ENCODE data around the gene ARHGEF6.
"Not testable (repeated sequence)": the region's sequence is repeated elsewhere in the genome, so short reads cannot be mapped to it uniquely, and the experiment has no call there.

ARHGEF6 gene

DNA sequence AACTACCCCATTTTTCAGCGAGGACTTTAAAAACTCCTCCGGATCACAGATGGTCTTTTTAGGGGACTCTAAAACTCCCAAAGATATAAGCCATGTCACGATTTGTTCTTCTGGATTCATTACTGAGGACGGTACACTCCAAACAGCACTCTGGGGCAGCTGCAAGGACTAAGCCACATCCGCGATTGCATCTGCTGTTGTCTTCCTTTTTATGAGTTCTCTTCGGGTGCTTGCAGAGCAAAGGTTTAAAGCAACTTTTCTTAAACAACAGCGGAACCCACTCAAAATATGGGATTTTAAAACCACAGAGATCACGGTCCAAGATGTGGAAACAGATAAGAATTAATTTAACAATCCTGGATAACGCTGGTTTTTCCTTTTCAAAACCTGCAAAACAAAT, at the start of gene ARHGEF6:
Gene ARHGEF6, minus strand, starts transcription at position 170 of the 400 bp plus-strand sequence. Its CDS starts 50 bp downstream, at position 120.
- DNase-seq: peak; percentile 62

GRCh38 chrX:136829413-136829812, 48.7 kb upstream of the ARHGEF6 start:
- no peak for DNase-seq

- peak; percentile 42 for DNase-seq
These were observed 48.1 kb upstream of the ARHGEF6 start for GRCh38 chrX:136828830-136829229.

- no peak for DNase-seq
These were observed 46.3 kb upstream of the ARHGEF6 start for GRCh38 chrX:136827026-136827425.

- no peak for DNase-seq
These were observed 45.0 kb upstream of the ARHGEF6 start for GRCh38 chrX:136825771-136826170.

- DNase-seq: no peak
These were observed 42.4 kb upstream of the ARHGEF6 start for GRCh38 chrX:136823175-136823574.

DNA sequence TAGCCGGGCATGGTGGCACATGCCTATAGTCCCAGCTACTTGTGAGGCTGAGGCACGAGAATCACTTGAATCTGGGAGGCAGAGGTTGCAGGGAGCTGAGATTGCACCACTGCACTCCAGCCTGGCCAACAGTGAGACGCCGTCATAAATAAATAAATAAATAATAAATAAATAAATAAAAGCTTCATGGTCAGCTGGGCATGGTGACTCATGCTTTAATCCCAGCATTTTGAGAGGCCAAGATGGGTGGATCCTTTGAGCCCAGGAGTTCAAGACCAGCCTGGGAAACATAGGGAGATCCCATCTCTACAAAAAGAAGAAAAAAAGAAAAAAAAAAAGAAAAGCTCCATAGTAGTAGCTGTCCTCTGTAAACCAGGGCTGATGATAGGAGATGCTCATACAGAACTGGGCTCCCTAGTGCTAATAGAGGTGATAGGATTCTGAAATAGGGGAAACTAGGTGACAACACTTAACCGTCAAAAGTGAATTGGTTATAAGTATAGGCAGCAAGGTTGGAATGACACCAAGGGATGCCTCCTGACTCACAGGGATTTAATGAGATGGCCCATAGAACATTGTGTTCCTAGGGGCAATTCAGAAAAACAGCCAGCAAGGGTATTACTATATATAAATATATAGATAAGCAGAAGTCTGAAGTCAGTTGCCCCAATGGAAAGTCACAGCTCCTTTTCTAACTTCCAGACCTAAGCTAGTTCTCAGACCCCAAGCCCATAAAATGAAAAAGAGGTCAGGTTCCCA, 41.8 kb upstream of the ARHGEF6 start:
- no peak for DNase-seq

- DNase-seq: not testable (repeated sequence)
These were observed 39.0 kb upstream of the ARHGEF6 start for GRCh38 chrX:136819756-136820155.

GRCh38 chrX:136819031-136819703, 38.4 kb upstream of the ARHGEF6 start:
- no peak for DNase-seq

DNA sequence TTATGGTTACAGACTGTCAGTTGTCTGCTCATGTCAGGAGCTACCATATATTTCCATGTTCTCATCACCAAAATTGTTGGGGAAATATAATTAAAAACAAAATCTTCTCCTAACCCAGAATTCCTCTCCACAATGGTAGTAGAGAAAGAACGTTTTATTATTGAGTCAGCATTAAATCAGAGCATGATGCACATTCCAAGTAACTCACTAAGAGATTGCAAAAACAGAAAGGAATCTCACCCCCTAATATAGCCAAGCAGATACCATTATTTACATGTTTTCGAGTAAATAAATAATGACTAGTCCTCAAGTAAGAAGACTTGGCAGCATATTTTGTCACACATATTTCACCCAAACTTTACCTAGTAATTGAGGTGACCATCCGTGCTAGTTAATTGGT, 36.2 kb upstream of the ARHGEF6 start:
- DNase-seq: no peak

GRCh38 chrX:136814847-136815750, 34.4 kb upstream of the ARHGEF6 start:
- DNase-seq: no peak

- no peak for DNase-seq
These were observed 31.6 kb upstream of the ARHGEF6 start for GRCh38 chrX:136812286-136812685.

- DNase-seq: no peak
These were observed 29.8 kb upstream of the ARHGEF6 start for GRCh38 chrX:136810493-136810892.

GRCh38 chrX:136806891-136807410, 26.2 kb upstream of the ARHGEF6 start:
- DNase-seq: no peak

GRCh38 chrX:136802515-136802914, 21.8 kb upstream of the ARHGEF6 start:
- DNase-seq: no peak

- DNase-seq: peak; percentile 40
These were observed 17.1 kb upstream of the ARHGEF6 start for GRCh38 chrX:136797787-136798186.

DNA sequence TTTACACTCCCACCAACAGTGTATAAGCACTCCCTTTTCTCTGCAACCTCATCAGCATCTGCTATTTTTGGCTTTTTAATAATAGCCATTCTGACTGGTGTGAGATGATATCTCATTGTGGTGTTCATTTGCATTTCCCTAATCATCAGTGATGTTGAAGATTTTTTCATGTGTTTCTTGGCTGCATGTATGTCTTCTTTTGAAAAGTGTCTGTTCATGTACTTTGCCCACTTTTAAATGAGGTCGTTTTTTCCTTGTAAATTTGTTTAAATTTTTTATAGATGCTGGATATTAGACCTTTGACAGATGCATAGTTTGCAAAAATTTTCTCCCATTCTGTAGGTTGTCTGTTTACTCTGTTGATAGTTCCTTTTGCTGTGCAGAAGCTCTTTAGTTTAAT, 14.4 kb upstream of the ARHGEF6 start:
- not testable (repeated sequence) for DNase-seq

- not testable (repeated sequence) for DNase-seq
These were observed 13.9 kb upstream of the ARHGEF6 start for GRCh38 chrX:136794660-136795059.

DNA sequence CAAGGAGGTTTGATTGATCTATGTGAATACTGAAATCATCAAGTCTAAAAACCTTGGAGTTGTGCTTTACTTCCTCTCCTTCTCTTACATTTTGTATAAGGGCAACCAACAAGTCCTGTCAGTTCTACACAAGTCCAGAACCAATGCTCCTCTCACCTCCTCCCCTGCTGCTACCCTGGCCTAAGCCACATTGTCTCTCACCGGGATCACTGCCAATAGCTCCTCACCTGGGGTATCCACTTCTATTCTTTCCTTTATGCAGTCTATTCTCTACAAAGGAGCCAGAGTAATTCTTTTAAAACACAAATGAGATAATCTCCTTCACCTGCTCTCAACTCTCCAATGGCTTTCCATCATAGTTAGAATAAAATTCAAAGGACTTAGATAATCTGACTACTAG, 13.3 kb upstream of the ARHGEF6 start:
- DNase-seq: no peak

DNA sequence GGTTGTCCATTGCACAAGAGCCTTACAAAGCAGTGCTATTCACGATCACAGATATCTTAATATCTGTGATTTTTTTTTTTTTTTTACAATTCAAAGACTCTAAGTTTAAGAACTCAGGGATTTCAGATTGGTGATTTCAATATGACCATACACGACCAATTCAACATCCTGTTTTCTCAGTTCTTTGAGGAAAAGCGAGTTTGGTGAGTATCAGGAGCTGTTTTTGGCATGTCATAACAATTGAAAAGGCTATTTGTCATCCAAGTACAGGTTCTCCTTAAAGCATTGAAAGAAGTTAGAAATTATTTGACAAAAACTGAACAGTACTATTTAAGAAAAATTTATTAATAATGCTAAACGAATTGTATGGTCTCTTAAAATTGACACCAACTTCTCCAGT, 9.1 kb upstream of the ARHGEF6 start:
- DNase-seq: no peak

GRCh38 chrX:136784231-136784630, 3.5 kb upstream of the ARHGEF6 start:
- peak; percentile 47 for DNase-seq

GRCh38 chrX:136783159-136783558, 2.4 kb upstream of the ARHGEF6 start:
- DNase-seq: no peak

DNA sequence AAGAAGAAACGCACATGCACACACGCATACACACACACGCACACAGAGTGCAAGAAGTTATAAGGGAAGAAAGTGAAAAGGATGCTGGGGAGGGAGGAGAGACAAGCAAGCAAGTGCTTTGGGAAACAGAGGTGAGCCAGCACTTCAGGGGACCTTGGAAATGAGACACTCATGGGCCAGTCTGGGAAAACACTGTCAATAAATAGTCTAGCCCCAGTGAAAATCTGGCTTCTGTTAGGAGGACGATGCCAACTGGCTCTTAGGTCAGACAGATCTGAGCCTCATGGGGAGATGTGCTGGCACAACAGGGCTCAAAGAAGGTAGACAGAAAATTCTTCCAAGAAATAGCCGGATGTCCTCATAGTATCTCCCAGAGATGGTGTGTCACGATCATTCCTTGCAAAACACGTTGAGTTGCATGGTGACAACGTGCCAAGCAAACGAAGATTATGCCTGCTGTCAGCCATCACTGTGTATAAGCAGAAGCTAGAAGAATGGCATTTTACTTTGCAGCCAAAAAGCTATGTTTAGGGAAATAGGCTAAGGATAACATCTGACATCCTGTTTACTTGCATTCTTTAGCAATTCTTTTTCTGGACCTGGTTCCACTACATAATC, 557 bp upstream of the ARHGEF6 start:
- peak; percentile 44 for DNase-seq

Measured in GDM1 (cell line).